ENCODE measurements around the gene KPNB1. TPM values are rescaled to one million over a fixed set of nuclear protein-coding genes. Genes with fewer than 3 reads are reported as not detected.

KPNB1 gene
- polyA plus RNA-seq, 3 donors: 5.8 to 83.3 (median 13.2) TPM

- Histone ChIP-seq H3K4me3 (replicated peaks in 1 of 3; ENCODE audit: low read depth in 2 of 3, low read length in 3 of 3) (peak overlapping the region in 1 of 3 experiments; percentile 14), H2AFZ (ENCODE audit: insufficient read depth, low read depth, low read length, poor library complexity, severe bottlenecking) (peak overlapping the region; percentile 0), H3K36me3 (replicated peaks in 1 of 2; ENCODE audit: control insufficient read depth in 1 of 2, insufficient read depth in 2 of 2, low read length in 2 of 2) (peaks cover 79 to 85% of the 10 kb centered on the region in 2 donors), H4K20me1 (ENCODE audit: insufficient read depth, low read length) (peaks cover 52% of the 10 kb centered on the region), H3K4me2 (replicated peaks; ENCODE audit: extremely low read depth, low read length, poor library complexity, severe bottlenecking) (peak overlapping the region; percentile 31), H3K9me3 (replicated peaks in 1 of 2; ENCODE audit: control insufficient read depth in 1 of 2, insufficient read depth in 1 of 2, low read length in 2 of 2) (no peaks in the 10 kb centered on the region), H3K9ac (ENCODE audit: insufficient read depth, low read length, poor library complexity, severe bottlenecking) (no peak overlapping the region), H3K27me3 (ENCODE audit: control insufficient read depth in 2 of 2, insufficient read depth in 2 of 2, low read length in 2 of 2) (no peaks in the 10 kb centered on the region), H3K79me2 (ENCODE audit: insufficient read depth, low read length) (peaks cover 51% of the 10 kb centered on the region), H3K27ac (ENCODE audit: low read depth in 1 of 2, low read length in 2 of 2) (peak overlapping the region in 1 of 2 donors; percentile 72), H3K4me1 (ENCODE audit: control insufficient read depth in 1 of 2, insufficient read depth in 2 of 2, low read length in 2 of 2) (peaks cover 49 to 52% of the 10 kb centered on the region in 2 donors)
- Mint-ChIP-seq H3K4me1 (peaks cover 45% of the 10 kb centered on the region), H3K27ac (peak overlapping the region; percentile 45 to 86 (median 84)), H3K9me3 (no peaks in the 10 kb centered on the region), H3K36me3 (peaks cover 82 to 94% of the 10 kb centered on the region in 2 donors), H3K4me3 (no peak overlapping the region), H3K27me3 (ENCODE audit: low read depth in 3 of 3) (peaks cover 0 to 2% (median 0%) of the 10 kb centered on the region in 3 donors)
- intact Hi-C loops (cut with micrococcal nuclease): no loop called here
- DNase-seq: peak; percentile 38 to 68 (median 66)
- 0% methylated on average over 1 of the region's 1 CpG for WGBS (ENCODE audit: insufficient coverage)
- TF ChIP-seq CTCF (IDR thresholded peaks at IDR 0.05): no peak
Measured at GRCh38 chr17:47670064-47670463, 20.3 kb downstream of the KPNB1 start.

- 100% methylated on average over 2 of the region's 4 CpGs for WGBS (ENCODE audit: insufficient coverage)
- H3K9me3 ChIP-seq (replicated peaks in 1 of 2; ENCODE audit: control insufficient read depth in 1 of 2, insufficient read depth in 1 of 2, low read length in 2 of 2): no peaks in the 10 kb centered on the region
- peaks cover 22 to 23% of the 10 kb centered on the region in 2 donors for H3K4me1 ChIP-seq (ENCODE audit: control insufficient read depth in 1 of 2, insufficient read depth in 2 of 2, low read length in 2 of 2)
- H4K20me1 ChIP-seq (ENCODE audit: insufficient read depth, low read length): peaks cover 72% of the 10 kb centered on the region
- Mint-ChIP-seq H3K9me3 (no peaks in the 10 kb centered on the region), H3K4me1 (peaks cover 20% of the 10 kb centered on the region), H3K27me3 (ENCODE audit: low read depth in 3 of 3) (no peaks in the 10 kb centered on the region), H3K4me3 (no peak overlapping the region), H3K27ac (peak overlapping the region in 2 of 7 donors; percentile 28 to 36), H3K36me3 (peaks cover 90 to 99% of the 10 kb centered on the region in 2 donors)
- peaks cover 94 to 98% of the 10 kb centered on the region in 2 donors for H3K36me3 ChIP-seq (replicated peaks in 1 of 2; ENCODE audit: control insufficient read depth in 1 of 2, insufficient read depth in 2 of 2, low read length in 2 of 2)
- intact Hi-C loops (cut with micrococcal nuclease): no loop called here
- H3K27ac ChIP-seq (ENCODE audit: low read depth in 1 of 2, low read length in 2 of 2): peak overlapping the region in 1 of 2 donors; percentile 20
- no peaks in the 10 kb centered on the region for H3K27me3 ChIP-seq (ENCODE audit: control insufficient read depth in 2 of 2, insufficient read depth in 2 of 2, low read length in 2 of 2)
- no peak overlapping the region for H3K9ac ChIP-seq (ENCODE audit: insufficient read depth, low read length, poor library complexity, severe bottlenecking)
- no peak for DNase-seq
- H3K4me2 ChIP-seq (replicated peaks; ENCODE audit: extremely low read depth, low read length, poor library complexity, severe bottlenecking): no peak overlapping the region
- no peak overlapping the region for H2AFZ ChIP-seq (ENCODE audit: insufficient read depth, low read depth, low read length, poor library complexity, severe bottlenecking)
- H3K4me3 ChIP-seq (replicated peaks in 1 of 3; ENCODE audit: low read depth in 2 of 3, low read length in 3 of 3): no peak overlapping the region
- peaks cover 27% of the 10 kb centered on the region for H3K79me2 ChIP-seq (ENCODE audit: insufficient read depth, low read length)
- no peak for TF ChIP-seq CTCF (IDR thresholded peaks at IDR 0.05)
Measured at GRCh38 chr17:47674499-47674898, 24.8 kb downstream of the KPNB1 start.

Measured in CD14-positive monocyte (primary cell).